NK-92 (cell line): ENCODE data around the gene PPP2R5C.

Experiments used
- DNase-seq: peaks from one replicate; lab custom pipeline; 2025; ENCODE audit not compliant: unreplicated experiment; lab: John Stamatoyannopoulos, UW

The PPP2R5C gene

GRCh38 chr14:101909371-101910096 is 148.0 kb downstream of the PPP2R5C start:
- DNase-seq: no peak

- DNase-seq: no peak
These were observed 151.3 kb downstream of the PPP2R5C start for GRCh38 chr14:101912841-101913240.

- no peak for DNase-seq
These were observed 152.6 kb downstream of the PPP2R5C start for GRCh38 chr14:101914083-101914482.

- DNase-seq: no peak
These were observed 154.6 kb downstream of the PPP2R5C start for GRCh38 chr14:101915871-101916815.

- no peak for DNase-seq
These were observed 155.4 kb downstream of the PPP2R5C start for GRCh38 chr14:101916816-101917412.

- no peak for DNase-seq
These were observed 156.0 kb downstream of the PPP2R5C start for GRCh38 chr14:101917413-101918017.

GRCh38 chr14:101918065-101918989 is 156.8 kb downstream of the PPP2R5C start:
- DNase-seq: no peak

- no peak for DNase-seq
These were observed 158.8 kb downstream of the PPP2R5C start for GRCh38 chr14:101920271-101920670.

GRCh38 chr14:101922866-101923265 is 161.4 kb downstream of the PPP2R5C start:
- DNase-seq: no peak

GRCh38 chr14:101925152-101925551 is 163.6 kb downstream of the PPP2R5C start:
- no peak for DNase-seq

- DNase-seq: no peak
These were observed 164.6 kb downstream of the PPP2R5C start for GRCh38 chr14:101926085-101926484.

GRCh38 chr14:101926620-101927019 is 165.1 kb downstream of the PPP2R5C start:
- no peak for DNase-seq

- no peak for DNase-seq
These were observed 166.3 kb downstream of the PPP2R5C start for GRCh38 chr14:101927859-101928258.

GRCh38 chr14:101928415-101928841 is 166.9 kb downstream of the PPP2R5C start:
- no peak for DNase-seq

GRCh38 chr14:101929096-101929495 is 167.6 kb downstream of the PPP2R5C start:
- no peak for DNase-seq

- no peak for DNase-seq
These were observed 168.4 kb downstream of the PPP2R5C start for GRCh38 chr14:101929946-101930345.

- no peak for DNase-seq
These were observed 171.2 kb downstream of the PPP2R5C start for GRCh38 chr14:101932673-101933072.

GRCh38 chr14:101933209-101933608 is 171.7 kb downstream of the PPP2R5C start:
- no peak for DNase-seq

- DNase-seq: no peak
These were observed 173.2 kb downstream of the PPP2R5C start for GRCh38 chr14:101934601-101935150.
